Fibroblast of pulmonary artery (primary cell): Measurements from ENCODE around the gene PDCD6IP.
A peak's percentile ranks its signal among the peaks of the same experiment; 100 is the strongest.

Experiments
- DNase-seq: peaks from one replicate; pipeline ENCODE4 v3.0.0-alpha.2; 2010; ENCODE audit warnings: low read depth
- H3K4me3 ChIP-seq: replicated peaks from 2 replicates; pipeline ENCODE4 v1.5.1; 2011; ENCODE audit warnings: low read depth, mild to moderate bottlenecking, control low read depth, low read length, moderate library complexity
- TF ChIP-seq, protein P1 (sequence below): IDR thresholded peaks from 2 replicates; pipeline ENCODE4 v1.5.1; 2011; ENCODE audit warnings: mild to moderate bottlenecking, control low read depth, low read length, inconsistent platforms; ENCODE audit errors: missing control alignments

The PDCD6IP gene

DNA sequence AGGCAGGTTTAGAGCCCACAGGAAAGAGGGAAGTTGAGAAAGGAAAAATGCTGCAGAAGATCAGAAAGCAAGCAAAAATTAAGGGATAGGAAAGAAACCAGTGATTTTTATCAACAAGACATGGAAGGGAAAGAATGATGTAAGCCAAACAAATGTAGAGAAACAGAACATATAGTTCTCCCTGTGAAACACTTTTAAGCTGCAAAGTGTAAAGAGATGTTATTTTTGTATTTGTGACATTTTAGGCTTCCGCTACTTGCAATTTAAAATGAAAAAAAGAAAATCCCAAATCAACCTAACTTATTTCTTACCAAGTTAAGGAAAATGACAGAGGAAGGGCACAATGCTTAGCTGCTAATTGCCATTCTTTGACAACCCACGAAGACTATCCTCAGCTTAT, 111.6 kb downstream of the PDCD6IP start:
- no peak for DNase-seq
- no peak overlapping the region for H3K4me3 ChIP-seq
- TF ChIP-seq, protein P1, sequence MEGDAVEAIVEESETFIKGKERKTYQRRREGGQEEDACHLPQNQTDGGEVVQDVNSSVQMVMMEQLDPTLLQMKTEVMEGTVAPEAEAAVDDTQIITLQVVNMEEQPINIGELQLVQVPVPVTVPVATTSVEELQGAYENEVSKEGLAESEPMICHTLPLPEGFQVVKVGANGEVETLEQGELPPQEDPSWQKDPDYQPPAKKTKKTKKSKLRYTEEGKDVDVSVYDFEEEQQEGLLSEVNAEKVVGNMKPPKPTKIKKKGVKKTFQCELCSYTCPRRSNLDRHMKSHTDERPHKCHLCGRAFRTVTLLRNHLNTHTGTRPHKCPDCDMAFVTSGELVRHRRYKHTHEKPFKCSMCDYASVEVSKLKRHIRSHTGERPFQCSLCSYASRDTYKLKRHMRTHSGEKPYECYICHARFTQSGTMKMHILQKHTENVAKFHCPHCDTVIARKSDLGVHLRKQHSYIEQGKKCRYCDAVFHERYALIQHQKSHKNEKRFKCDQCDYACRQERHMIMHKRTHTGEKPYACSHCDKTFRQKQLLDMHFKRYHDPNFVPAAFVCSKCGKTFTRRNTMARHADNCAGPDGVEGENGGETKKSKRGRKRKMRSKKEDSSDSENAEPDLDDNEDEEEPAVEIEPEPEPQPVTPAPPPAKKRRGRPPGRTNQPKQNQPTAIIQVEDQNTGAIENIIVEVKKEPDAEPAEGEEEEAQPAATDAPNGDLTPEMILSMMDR = no peak

GRCh38 chr3:33911525-33912322, 113.3 kb downstream of the PDCD6IP start:
- TF ChIP-seq, protein P1 = no peak
- DNase-seq = peak; percentile 45

DNA sequence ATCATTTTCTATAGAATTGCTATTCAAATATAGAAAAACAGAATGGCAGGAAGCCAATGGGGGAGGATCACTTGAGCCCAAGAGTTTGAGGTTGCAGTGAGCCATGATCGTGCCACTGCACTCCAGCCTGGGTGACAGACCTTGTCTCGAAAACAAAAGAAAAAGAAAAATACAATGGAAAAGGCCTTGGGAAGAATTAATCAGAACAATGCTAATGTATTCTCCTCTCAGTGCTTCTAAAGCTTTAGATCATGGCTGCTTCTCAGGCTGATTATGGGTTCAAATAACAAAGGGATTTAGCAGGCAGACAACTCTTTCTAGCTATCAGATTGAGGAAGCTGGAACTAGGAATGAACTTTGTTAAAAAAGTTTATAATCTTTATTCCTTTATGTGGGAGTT, 115.8 kb downstream of the PDCD6IP start:
- no peak for DNase-seq
- H3K4me3 ChIP-seq = no peak overlapping the region
- TF ChIP-seq, protein P1 = no peak

More at GRCh38 chr3:33911525-33912322, 113.3 kb downstream of the PDCD6IP start:
- no peak overlapping the region for H3K4me3 ChIP-seq

- H3K4me3 ChIP-seq = no peak overlapping the region
- no peak for DNase-seq
- TF ChIP-seq, protein P1 = no peak
Observed at GRCh38 chr3:33914731-33915379, 116.4 kb downstream of the PDCD6IP start.

- peak; percentile 41 for DNase-seq
- no peak overlapping the region for H3K4me3 ChIP-seq
- TF ChIP-seq, protein P1 = peak; percentile 49
Observed at GRCh38 chr3:33915796-33916546, 117.5 kb downstream of the PDCD6IP start.

- no peak overlapping the region for H3K4me3 ChIP-seq
- TF ChIP-seq, protein P1 = no peak
- DNase-seq = peak; percentile 7
Observed at GRCh38 chr3:33918126-33918756, 119.8 kb downstream of the PDCD6IP start.
